GM12878 (cell line): ENCODE results near the gene GALP. TPM values are rescaled to one million over a fixed set of nuclear protein-coding genes. Genes with fewer than 3 reads are reported as not detected.
A peak's percentile ranks its signal among the peaks of the same experiment; 100 is the strongest.

Source experiments
- ATAC-seq: fragments of 200-7000 bp; cut with Tn5 transposase; 3 replicates; pipeline ENCODE4 v1.9.1; 2020; ENCODE audit warnings: mild to moderate bottlenecking, moderate library complexity
- BruUV-seq: library from RNA; stranded (reverse); fragments of 400-500 nt; replicated peaks from 2 replicates; lab custom pipeline; 2021; lab: Mats Ljungman, UMichigan
- CTCF ChIA-PET: fragments of 300-600 bp; sonication (Branson Sonifier 250); formaldehyde crosslinking; extraction: SDS; loops from one replicate; lab custom pipeline; 2021; ENCODE audit warnings: inconsistent platforms; lab: Yijun Ruan, JAX
- POLR2A ChIA-PET: fragments of 350-600 bp; formaldehyde crosslinking; extraction: SDS; loops from one replicate; lab custom pipeline; 2021; ENCODE audit warnings: inconsistent platforms; lab: Charles Lee
- RAD21 ChIA-PET: fragments of 300-600 bp; sonication (Branson Sonifier 250); formaldehyde crosslinking; loops from one replicate; lab custom pipeline; 2023; ENCODE audit warnings: antibody characterized with exemption; ENCODE audit not compliant: unreplicated experiment; lab: Charles Lee
- SMC1A ChIA-PET: fragments of 300-600 bp; sonication (Branson Sonifier 250); formaldehyde crosslinking; loops from one replicate; lab custom pipeline; 2023; ENCODE audit not compliant: unreplicated experiment, uncharacterized antibody; lab: Charles Lee
- DNase-seq: peaks from one replicate; pipeline ENCODE4 v3.0.0-alpha.2; 2011; ENCODE audit warnings: low read depth, low spot score
- FAIRE-seq: peaks from 3 replicates; lab custom pipeline; 2011; peaks lifted over from hg19 to GRCh38; lab: Jason Lieb, UNC
- H2AFZ ChIP-seq: 2 replicates; pipeline ENCODE4 v1.6.0; 2011; ENCODE audit warnings: low read depth, low read length, control low read depth; ENCODE audit not compliant: control insufficient read depth
- H3K27ac ChIP-seq: 2 replicates; pipeline ENCODE4 v1.5.1; 2011; ENCODE audit warnings: control low read depth; ENCODE audit not compliant: control insufficient read depth, insufficient read depth
- H3K27me3 ChIP-seq, 2 experiments: replicated peaks in 1 of 2; 2 replicates each; pipeline versions ENCODE4 v1.6.0 to v1.6.1; 2011; ENCODE audit warnings: low read length in 1 of 2; ENCODE audit not compliant: control insufficient read depth in 2 of 2, insufficient read depth in 2 of 2
- H3K36me3 ChIP-seq, 2 experiments: 2 replicates each; pipeline ENCODE4 v1.5.1; 2011; ENCODE audit warnings: low read length in 1 of 2; ENCODE audit not compliant: control insufficient read depth in 2 of 2, insufficient read depth in 2 of 2
- H3K4me1 ChIP-seq: 2 replicates; pipeline ENCODE4 v1.6.1; 2011; ENCODE audit warnings: mild to moderate bottlenecking, low read length, moderate library complexity, mixed read lengths; ENCODE audit not compliant: control insufficient read depth, insufficient read depth
- H3K4me2 ChIP-seq: 2 replicates; pipeline ENCODE4 v1.6.0; 2011; ENCODE audit warnings: control low read depth; ENCODE audit not compliant: control insufficient read depth, insufficient read depth
- H3K4me3 ChIP-seq: fragments of 200-600 bp; sonication (generic); 2 replicates; pipeline ENCODE4 v1.5.1; 2016
- H3K79me2 ChIP-seq: 2 replicates; pipeline ENCODE4 v1.6.0; 2011; ENCODE audit warnings: low read length; ENCODE audit not compliant: control insufficient read depth, insufficient read depth
- H3K9ac ChIP-seq: 2 replicates; pipeline ENCODE4 v1.8.0; 2011; ENCODE audit warnings: low read length, control low read depth, mixed read lengths; ENCODE audit not compliant: control insufficient read depth, insufficient read depth
- H3K9me3 ChIP-seq: replicated peaks from 3 replicates; pipeline ENCODE4 v1.5.1; 2011; ENCODE audit warnings: mild to moderate bottlenecking, low read length; ENCODE audit not compliant: control insufficient read depth, insufficient read depth
- H4K20me1 ChIP-seq: 2 replicates; pipeline ENCODE4 v1.6.0; 2011; ENCODE audit not compliant: control insufficient read depth, insufficient read depth
- ATF3 ChIP-seq: IDR thresholded peaks from 2 replicates; pipeline ENCODE4 v1.6.1; 2011; ENCODE audit warnings: low read depth, mild to moderate bottlenecking, low read length, moderate library complexity, borderline replicate concordance; ENCODE audit errors: extremely low read depth
- BHLHE40 ChIP-seq, 2 experiments: fragments of 450-650 bp in 1 of 2; IDR thresholded peaks; 2 replicates each; pipeline ENCODE4 v1.6.1; 2011 to 2017; ENCODE audit warnings: low read depth in 2 of 2, borderline replicate concordance in 1 of 2, improper control_type of control experiment in 1 of 2, low read length in 1 of 2, mild to moderate bottlenecking in 1 of 2
- BRCA1 ChIP-seq: IDR thresholded peaks from 2 replicates; pipeline ENCODE4 v1.6.1; 2011; ENCODE audit warnings: low read depth, low read length, improper control_type of control experiment
- CEBPB ChIP-seq, 2 experiments: fragments of 150-350 bp in 1 of 2; IDR thresholded peaks; 2 replicates each; pipeline ENCODE4 v1.6.1; 2012 to 2014; ENCODE audit warnings: low read depth in 2 of 2, low read length in 2 of 2, borderline replicate concordance in 1 of 2, inconsistent platforms in 1 of 2
- CREB1 ChIP-seq: IDR thresholded peaks from 2 replicates; pipeline ENCODE4 v1.6.1; 2012; ENCODE audit warnings: low read depth, mild to moderate bottlenecking, inconsistent platforms
- DPF2 ChIP-seq: fragments of 450-650 bp; IDR thresholded peaks from 2 replicates; pipeline ENCODE4 v1.6.1; 2017; ENCODE audit warnings: mild to moderate bottlenecking
- EGR1 ChIP-seq, 2 experiments: IDR thresholded peaks; 1 replicate in 1 of 2; 2 replicates in 1 of 2; pipeline ENCODE4 v1.6.1; 2011 to 2012; ENCODE audit warnings: low read depth in 2 of 2, low read length in 2 of 2, borderline replicate concordance in 1 of 2, mild to moderate bottlenecking in 1 of 2, moderate library complexity in 1 of 2
- MEF2A ChIP-seq: IDR thresholded peaks from 2 replicates; pipeline ENCODE4 v1.6.1; 2011; ENCODE audit warnings: low read depth, mild to moderate bottlenecking, low read length, moderate library complexity; ENCODE audit not compliant: insufficient read depth
- MYB ChIP-seq: fragments of 150-350 bp; IDR thresholded peaks from 2 replicates; pipeline ENCODE4 v1.6.1; 2014; ENCODE audit warnings: mild to moderate bottlenecking, low read depth, low read length, borderline replicate concordance
- NBN ChIP-seq: fragments of 450-650 bp; IDR thresholded peaks from 2 replicates; pipeline ENCODE4 v1.6.1; 2016
- NR2F1 ChIP-seq: fragments of 450-650 bp; conservative IDR thresholded peaks from 2 replicates; pipeline ENCODE4 v1.6.1; 2017; ENCODE audit warnings: mild to moderate bottlenecking
- POLR2A ChIP-seq: IDR thresholded peaks from 2 replicates; pipeline ENCODE4 v1.6.1; 2011; ENCODE audit warnings: low read depth, mild to moderate bottlenecking, low read length
- POU2F2 ChIP-seq: IDR thresholded peaks from 3 replicates; pipeline ENCODE4 v1.6.1; 2011; ENCODE audit warnings: low read depth, mild to moderate bottlenecking, low read length, borderline replicate concordance
- RFX5 ChIP-seq: IDR thresholded peaks from 2 replicates; pipeline ENCODE4 v1.6.1; 2011; ENCODE audit warnings: low read depth, low read length, improper control_type of control experiment
- STAT1 ChIP-seq: fragments of 450-650 bp; conservative IDR thresholded peaks from 2 replicates; pipeline ENCODE4 v1.6.1; 2014; ENCODE audit warnings: antibody characterized with exemption, mild to moderate bottlenecking
- TCF12 ChIP-seq: IDR thresholded peaks from 2 replicates; pipeline ENCODE4 v1.6.1; 2011; ENCODE audit warnings: low read depth, mild to moderate bottlenecking, low read length
- WRNIP1 ChIP-seq: IDR thresholded peaks from 2 replicates; pipeline ENCODE4 v1.6.1; 2011; ENCODE audit warnings: low read depth, low read length, improper control_type of control experiment, borderline replicate concordance
- ZBTB40 ChIP-seq: fragments of 450-650 bp; IDR thresholded peaks from 2 replicates; pipeline ENCODE4 v1.6.1; 2016; ENCODE audit warnings: mild to moderate bottlenecking, moderate library complexity, borderline replicate concordance
- ZNF207 ChIP-seq: fragments of 450-650 bp; IDR thresholded peaks from 2 replicates; pipeline ENCODE4 v1.6.1; 2014; ENCODE audit warnings: antibody characterized with exemption, mild to moderate bottlenecking, borderline replicate concordance
- ZNF274 ChIP-seq: IDR thresholded peaks from one replicate; pipeline ENCODE4 v1.8.0; 2011; ENCODE audit not compliant: insufficient read length, insufficient read depth
- WGBS: methylation state at CpG from one replicate; pipeline ENCODE4 v1.1.6; 2016; ENCODE audit warnings: low lambda C conversion rate; ENCODE audit not compliant: insufficient replicate concordance, insufficient coverage; ENCODE audit errors: missing lambda C conversion rate; 5-methylcytosine and 5-hydroxymethylcytosine counted together
- in situ Hi-C: fragments of 300-500 bp; cut with MboI; formaldehyde crosslinking; loops from 9 replicates; pipeline ENCODE4 v1.14.3; 2018; ENCODE audit warnings: mixed read lengths
- intact Hi-C: fragments of 100-400 bp; cut with micrococcal nuclease; formaldehyde crosslinking; loops from one replicate; pipeline ENCODE4 v1.14.2; 2022; ENCODE audit not compliant: unreplicated experiment
- polyA plus RNA-seq, 11 experiments: library from polyadenylated mRNA; depleted of rRNA in 4 of 11; unstranded in 6 of 11; stranded (reverse) in 5 of 11; fragments of >200 nt; fragmentation: Nextera tagmentation in 4 of 11; fragmentation: Illumina TruSeq in 1 of 11; extraction: Ambion mirVana in 4 of 11; extraction: Trizol in 1 of 11; gene quantifications; 1 replicate in 1 of 11; 2 replicates in 10 of 11; pipeline versions ENCODE4 v1.2.1 to v1.2.3, GENCODE V29; 2011 to 2016; ENCODE audit warnings: inconsistent platforms in 2 of 11, missing spikeins in 2 of 11, low read depth in 1 of 11
- total RNA-seq, 4 experiments: library from RNA; depleted of rRNA in 3 of 4; stranded (reverse); fragments of >200 nt in 3 of 4; fragmentation: Illumina TruSeq in 1 of 4; extraction: Trizol in 1 of 4; gene quantifications; 2 replicates each; pipeline versions ENCODE4 v1.2.1 to v1.2.3, GENCODE V29; 2013 to 2021

GALP gene
- total and polyA plus RNA-seq, 10 of the 15 experiments (the other 5 are each of a cell fraction or from before 2014, with no cell fraction given), result not detected

- no peaks in the 10 kb centered on the region for H4K20me1 ChIP-seq
- no peak overlapping the region; the same call in 1 of the 2 replicates for H3K4me2 ChIP-seq
- WGBS, result 5% methylated on average over 13 of the region's 14 CpGs
- in situ Hi-C loops, result loop anchor here (25.0 kb wide), 1 partner anchor 1678 kb away; the partner anchor contains the start of gene ZNF552
- ChIA-PET CTCF (interaction anchor here (0.6 to 1.4 kb wide), 4 partner anchors 11 to 207 kb away, joined by 3 to 5 read pairs (median 3); partner anchors contain the start of gene ZNF787), RAD21 (no interaction called here), SMC1A (interaction anchor here (1.0 to 1.7 kb wide), 3 partner anchors 8 to 199 kb away, joined by 3 to 9 read pairs (median 4); partner anchors contain the start of gene ZNF787), POLR2A (interaction anchor here (1.6 kb wide), 1 partner anchor 13 kb away, joined by 7 read pairs; the partner anchor contains the start of gene ZNF787)
- DNase-seq, result no peak
- peak overlapping the region; percentile 29; the same call in 1 of the 2 replicates for H2AFZ ChIP-seq
- no peaks in the 10 kb centered on the region for H3K9me3 ChIP-seq
- BruUV-seq, result no TSS peak
- H3K27ac ChIP-seq, result peak overlapping the region; percentile 25; the same call in 1 of the 2 replicates
- no peaks in the 10 kb centered on the region for H3K36me3 ChIP-seq
- H3K4me3 ChIP-seq, result no peak overlapping the region
- 0 out of 2 replicates have a peak overlapping the region, but pooled peaks have one; percentile 34 for H3K9ac ChIP-seq
- FAIRE-seq, result no peak
- peaks cover 9% of the 10 kb centered on the region for H3K4me1 ChIP-seq
- ATAC-seq, result peak; percentile 79
- no peaks in the 10 kb centered on the region for H3K79me2 ChIP-seq
- intact Hi-C loops, result no loop called here
- no peaks in the 10 kb centered on the region for H3K27me3 ChIP-seq
- TF ChIP-seq CREB1 (no peak), TCF12 (0 out of 2 replicates have a peak, but pooled peaks have one; percentile 42), CEBPB (IDR thresholded peaks at IDR 0.05; ENCODE audit: borderline replicate concordance in 1 of 2, low read depth in 2 of 2, low read length in 2 of 2) (no peak), STAT1 (no peak), WRNIP1 (no peak), ATF3 (no peak), MEF2A (no peak), DPF2 (no peak), RFX5 (no peak), POU2F2 (no peak), BRCA1 (no peak), EGR1 (IDR thresholded peaks at IDR 0.05; ENCODE audit: borderline replicate concordance in 1 of 2, low read depth in 2 of 2, low read length in 2 of 2) (no peak), ZNF207 (no peak), NR2F1 (no peak), NBN (0 out of 2 replicates have a peak, but pooled peaks have one; percentile 27), ZNF274 (no peak), ZBTB40 (no peak), POLR2A (no peak), BHLHE40 (IDR thresholded peaks at IDR 0.05; ENCODE audit: borderline replicate concordance in 1 of 2, low read depth in 2 of 2, low read length in 1 of 2) (peak in 1 of 2 experiments; percentile 46; a peak in 1 of 4 replicates), MYB (no peak)
Observed at GRCh38 chr19:56133858-56134653, 41.8 kb upstream of the GALP start.
